Mesothelial cell of epicardium (in vitro differentiated cells): ENCODE measurements around the gene ARHGAP1. TPM values are rescaled to one million over a fixed set of nuclear protein-coding genes. Genes with fewer than 3 reads are reported as not detected.

ENCODE experiments used
- DNase-seq, 2 experiments: peaks; one replicate each; pipeline ENCODE4 v3.0.0; 2021; ENCODE audit warnings: low spot score in 2 of 2; ENCODE audit not compliant: unreplicated experiment in 2 of 2
- H3K27ac Mint-ChIP-seq: 2 replicates; pipeline ENCODE4 v1.8.0; 2021; ENCODE audit warnings: mixed read lengths
- H3K27me3 Mint-ChIP-seq: 2 replicates; pipeline ENCODE4 v1.8.0; 2021; ENCODE audit warnings: low read depth, mixed read lengths
- H3K36me3 Mint-ChIP-seq: 2 replicates; pipeline ENCODE4 v1.8.0; 2021; ENCODE audit warnings: mixed read lengths
- H3K4me1 Mint-ChIP-seq: 2 replicates; pipeline ENCODE4 v1.8.0; 2021; ENCODE audit warnings: mixed read lengths
- H3K4me3 Mint-ChIP-seq: 2 replicates; pipeline ENCODE4 v1.8.0; 2021; ENCODE audit warnings: mild to moderate bottlenecking, moderate library complexity, mixed read lengths
- H3K9me3 Mint-ChIP-seq: 2 replicates; pipeline ENCODE4 v1.8.0; 2021; ENCODE audit warnings: mixed read lengths
- total RNA-seq: library from RNA; stranded (reverse); gene quantifications from 3 replicates; pipeline ENCODE4 v1.2.1, GENCODE V29; 2021
- TF ChIP-seq, protein P1 (sequence below): fragments of 200-600 bp; sonication (generic); IDR thresholded peaks from one replicate; pipeline ENCODE4 v1.5.0; 2021; ENCODE audit warnings: antibody characterized with exemption; ENCODE audit not compliant: unreplicated experiment

The ARHGAP1 gene
- total RNA-seq, 1 donor from 2014 or later = 49.4 TPM

DNA sequence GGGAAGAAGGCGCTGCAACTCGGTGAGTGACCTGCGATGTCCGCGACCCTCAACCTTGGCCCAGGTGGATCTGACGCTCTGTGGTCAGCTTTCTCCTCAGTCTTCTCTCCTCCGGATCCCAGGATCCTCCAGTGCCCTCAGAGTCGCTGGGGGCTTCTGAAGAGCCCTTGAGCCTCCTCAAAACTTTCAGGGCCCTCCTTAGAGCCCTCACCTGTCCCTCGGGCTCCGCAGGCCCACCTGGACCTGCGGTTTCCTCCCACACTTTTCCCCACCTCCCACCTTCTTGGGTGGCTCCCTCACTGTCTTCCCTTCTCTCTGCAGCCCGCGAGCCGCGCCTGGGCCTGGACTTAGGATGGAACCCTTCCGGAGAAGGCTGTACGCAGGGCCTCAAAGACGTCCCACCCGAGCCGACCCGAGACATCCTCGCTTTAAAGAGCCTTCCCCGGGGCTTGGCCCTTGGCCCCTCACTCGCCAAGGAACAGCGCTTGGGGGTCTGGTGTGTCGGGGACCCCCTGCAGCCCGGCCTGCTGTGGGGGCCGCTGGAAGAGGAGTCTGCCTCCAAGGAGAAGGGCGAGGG lies 747 bp upstream of the ARHGAP1 start:
- DNase-seq = no peak
- no peaks in the 10 kb centered on the region for H3K27me3 Mint-ChIP-seq
- H3K9me3 Mint-ChIP-seq = no peaks in the 10 kb centered on the region
- TF ChIP-seq, protein P1, sequence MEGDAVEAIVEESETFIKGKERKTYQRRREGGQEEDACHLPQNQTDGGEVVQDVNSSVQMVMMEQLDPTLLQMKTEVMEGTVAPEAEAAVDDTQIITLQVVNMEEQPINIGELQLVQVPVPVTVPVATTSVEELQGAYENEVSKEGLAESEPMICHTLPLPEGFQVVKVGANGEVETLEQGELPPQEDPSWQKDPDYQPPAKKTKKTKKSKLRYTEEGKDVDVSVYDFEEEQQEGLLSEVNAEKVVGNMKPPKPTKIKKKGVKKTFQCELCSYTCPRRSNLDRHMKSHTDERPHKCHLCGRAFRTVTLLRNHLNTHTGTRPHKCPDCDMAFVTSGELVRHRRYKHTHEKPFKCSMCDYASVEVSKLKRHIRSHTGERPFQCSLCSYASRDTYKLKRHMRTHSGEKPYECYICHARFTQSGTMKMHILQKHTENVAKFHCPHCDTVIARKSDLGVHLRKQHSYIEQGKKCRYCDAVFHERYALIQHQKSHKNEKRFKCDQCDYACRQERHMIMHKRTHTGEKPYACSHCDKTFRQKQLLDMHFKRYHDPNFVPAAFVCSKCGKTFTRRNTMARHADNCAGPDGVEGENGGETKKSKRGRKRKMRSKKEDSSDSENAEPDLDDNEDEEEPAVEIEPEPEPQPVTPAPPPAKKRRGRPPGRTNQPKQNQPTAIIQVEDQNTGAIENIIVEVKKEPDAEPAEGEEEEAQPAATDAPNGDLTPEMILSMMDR = no peak
- peak overlapping the region; percentile 100 for H3K4me3 Mint-ChIP-seq
- peak overlapping the region; percentile 99 for H3K27ac Mint-ChIP-seq
- H3K4me1 Mint-ChIP-seq = peaks cover 33% of the 10 kb centered on the region
- peaks cover 19% of the 10 kb centered on the region for H3K36me3 Mint-ChIP-seq

GRCh38 chr11:46698597-46698996 lies 1.8 kb downstream of the ARHGAP1 start:
- TF ChIP-seq, protein P1 = no peak
- H3K36me3 Mint-ChIP-seq = peaks cover 16% of the 10 kb centered on the region
- no peaks in the 10 kb centered on the region for H3K9me3 Mint-ChIP-seq
- H3K4me1 Mint-ChIP-seq = peaks cover 33% of the 10 kb centered on the region
- H3K4me3 Mint-ChIP-seq = peak overlapping the region; percentile 24
- H3K27me3 Mint-ChIP-seq = no peaks in the 10 kb centered on the region
- peak overlapping the region; percentile 47 for H3K27ac Mint-ChIP-seq
- no peak for DNase-seq

- no peaks in the 10 kb centered on the region for H3K9me3 Mint-ChIP-seq
- peaks cover 10% of the 10 kb centered on the region for H3K36me3 Mint-ChIP-seq
- H3K4me1 Mint-ChIP-seq = peaks cover 32% of the 10 kb centered on the region
- no peak for DNase-seq
- no peaks in the 10 kb centered on the region for H3K27me3 Mint-ChIP-seq
- no peak overlapping the region for H3K27ac Mint-ChIP-seq
- no peak overlapping the region for H3K4me3 Mint-ChIP-seq
- TF ChIP-seq, protein P1 = no peak
Observed at GRCh38 chr11:46697723-46698122, 2.7 kb downstream of the ARHGAP1 start.

- TF ChIP-seq, protein P1 = no peak
- H3K27me3 Mint-ChIP-seq = no peaks in the 10 kb centered on the region
- H3K4me3 Mint-ChIP-seq = no peak overlapping the region
- no peaks in the 10 kb centered on the region for H3K9me3 Mint-ChIP-seq
- H3K36me3 Mint-ChIP-seq = peaks cover 8% of the 10 kb centered on the region
- H3K27ac Mint-ChIP-seq = no peak overlapping the region
- no peak for DNase-seq
- peaks cover 28% of the 10 kb centered on the region for H3K4me1 Mint-ChIP-seq
Observed at GRCh38 chr11:46697303-46697702, 3.1 kb downstream of the ARHGAP1 start.

- peaks cover 19% of the 10 kb centered on the region for H3K4me1 Mint-ChIP-seq
- TF ChIP-seq, protein P1 = no peak
- no peak overlapping the region for H3K27ac Mint-ChIP-seq
- no peaks in the 10 kb centered on the region for H3K27me3 Mint-ChIP-seq
- H3K36me3 Mint-ChIP-seq = peaks cover 6% of the 10 kb centered on the region
- no peak for DNase-seq
- no peaks in the 10 kb centered on the region for H3K9me3 Mint-ChIP-seq
- H3K4me3 Mint-ChIP-seq = no peak overlapping the region
Observed at GRCh38 chr11:46696212-46696558, 4.2 kb downstream of the ARHGAP1 start.
